Breast epithelium (tissue), 4 donors: ENCODE results near the gene HP. TPM values are rescaled to one million over a fixed set of nuclear protein-coding genes. Genes with fewer than 3 reads are reported as not detected.
"Not testable (repeated sequence)": the region's sequence is repeated elsewhere in the genome, so short reads cannot be mapped to it uniquely, and the experiment has no call there.

Experiments used
- DNase-seq, 2 donors: peaks; one replicate each; pipeline ENCODE4 v3.0.0-alpha.2; 2019; ENCODE audit warnings: low spot score in 2 of 2
- H3K27ac ChIP-seq, 2 donors: fragments of 200-600 bp; sonication (generic) in 1 of 2; one replicate each; pipeline ENCODE4 v1.5.1; 2016 to 2019; ENCODE audit warnings: mild to moderate bottlenecking in 1 of 2
- H3K27me3 ChIP-seq, 2 donors: fragments of 200-600 bp; sonication (generic) in 1 of 2; one replicate each; pipeline versions ENCODE4 v1.5.1 to v1.6.0; 2017 to 2019; ENCODE audit warnings: control low read depth in 1 of 2, mild to moderate bottlenecking in 1 of 2
- H3K36me3 ChIP-seq: fragments of 200-600 bp; one replicate; pipeline ENCODE4 v1.5.1; 2019
- H3K4me1 ChIP-seq, 2 donors: fragments of 200-600 bp; sonication (generic); one replicate each; pipeline ENCODE4 v1.5.1; 2016 to 2019; ENCODE audit warnings: control low read depth in 1 of 2
- H3K4me3 ChIP-seq, 3 donors: fragments of 200-600 bp; sonication (generic); 1 replicate in 2 of 3; 2 replicates in 1 of 3; pipeline ENCODE4 v1.5.1; 2016 to 2019; ENCODE audit warnings: mild to moderate bottlenecking in 3 of 3, moderate library complexity in 2 of 3
- H3K9me3 ChIP-seq, 2 donors: fragments of 200-600 bp; sonication (generic) in 1 of 2; one replicate each; pipeline ENCODE4 v1.5.1; 2016 to 2019; ENCODE audit warnings: control low read depth in 1 of 2
- CTCF ChIP-seq, 3 donors: fragments of 450-650 bp; IDR thresholded peaks; one replicate each; pipeline ENCODE4 v1.5.1; 2016 to 2017; ENCODE audit warnings: antibody characterized with exemption in 3 of 3, mild to moderate bottlenecking in 3 of 3, moderate library complexity in 3 of 3
- POLR2A ChIP-seq: fragments of 450-650 bp; IDR thresholded peaks from one replicate; pipeline ENCODE4 v1.6.1; 2016; ENCODE audit warnings: antibody characterized with exemption, mild to moderate bottlenecking, moderate library complexity
- POLR2AphosphoS5 ChIP-seq, 3 donors: sonication (generic); formaldehyde crosslinking; IDR thresholded peaks; one replicate each; pipeline ENCODE4 v1.6.1; 2017; ENCODE audit warnings: antibody characterized with exemption in 3 of 3
- intact Hi-C: fragments of 100-400 bp; cut with DNase I; formaldehyde crosslinking; loops from one replicate; pipeline ENCODE4 v1.15.1; 2023; ENCODE audit warnings: low total_unique reads
- total RNA-seq, 3 donors: library from RNA; depleted of rRNA; stranded (reverse); fragments of >200 nt; gene quantifications; one replicate each; pipeline ENCODE4 v1.1.0, GENCODE V29; 2016

The HP gene
- total RNA-seq, 3 donors from 2014 or later = 24.5 to 543 (median 61.9) TPM

GRCh38 chr16:72051818-72052217, 2.5 kb upstream of the HP start:
- Histone ChIP-seq H3K4me3 (no peak overlapping the region), H3K36me3 (no peaks in the 10 kb centered on the region), H3K27ac (no peak overlapping the region), H3K4me1 (no peaks in the 10 kb centered on the region), H3K27me3 (no peaks in the 10 kb centered on the region), H3K9me3 (no peaks in the 10 kb centered on the region)
- TF ChIP-seq POLR2A (no peak), CTCF (IDR thresholded peaks at IDR 0.05) (no peak), POLR2AphosphoS5 (IDR thresholded peaks at IDR 0.05) (no peak)
- no peak for DNase-seq
- intact Hi-C loops = no loop called here

GRCh38 chr16:72055911-72056310, 1.6 kb downstream of the HP start:
- intact Hi-C loops = no loop called here
- no peaks in the 10 kb centered on the region for H3K4me1 ChIP-seq
- H3K27me3 ChIP-seq = no peaks in the 10 kb centered on the region
- no peak for DNase-seq
- H3K4me3 ChIP-seq = no peak overlapping the region
- no peak overlapping the region for H3K27ac ChIP-seq
- no peaks in the 10 kb centered on the region for H3K9me3 ChIP-seq
- H3K36me3 ChIP-seq = no peaks in the 10 kb centered on the region
- no peak for TF ChIP-seq POLR2AphosphoS5 (IDR thresholded peaks at IDR 0.05)
- no peak for TF ChIP-seq CTCF (IDR thresholded peaks at IDR 0.05)
- TF ChIP-seq POLR2A = no peak

- DNase-seq, H3K4me1 ChIP-seq, H3K9me3 ChIP-seq, intact Hi-C loops, H3K27me3 ChIP-seq, H3K4me3 ChIP-seq, H3K36me3 ChIP-seq, H3K27ac ChIP-seq: not testable (repeated sequence)
Measured at GRCh38 chr16:72057313-72057712, 3.0 kb downstream of the HP start.

- H3K4me3 ChIP-seq, H3K4me1 ChIP-seq, H3K9me3 ChIP-seq, H3K27ac ChIP-seq, DNase-seq, H3K27me3 ChIP-seq, intact Hi-C loops, H3K36me3 ChIP-seq: not testable (repeated sequence)
Measured at GRCh38 chr16:72059060-72059459, 4.8 kb downstream of the HP start.

- no peak overlapping the region for H3K27ac ChIP-seq
- no peaks in the 10 kb centered on the region for H3K9me3 ChIP-seq
- H3K27me3 ChIP-seq = no peaks in the 10 kb centered on the region
- no peaks in the 10 kb centered on the region for H3K36me3 ChIP-seq
- TF ChIP-seq POLR2A (no peak), CTCF (IDR thresholded peaks at IDR 0.05) (no peak), POLR2AphosphoS5 (IDR thresholded peaks at IDR 0.05) (no peak)
- intact Hi-C loops = no loop called here
- DNase-seq = no peak
- no peaks in the 10 kb centered on the region for H3K4me1 ChIP-seq
- no peak overlapping the region for H3K4me3 ChIP-seq
Measured at GRCh38 chr16:72060405-72060804, 6.1 kb downstream of the HP start.

GRCh38 chr16:72061564-72061963, 7.3 kb downstream of the HP start:
- intact Hi-C loops = no loop called here
- Histone ChIP-seq H3K4me1 (no peaks in the 10 kb centered on the region), H3K36me3 (no peaks in the 10 kb centered on the region), H3K4me3 (no peak overlapping the region), H3K9me3 (no peaks in the 10 kb centered on the region), H3K27me3 (no peaks in the 10 kb centered on the region), H3K27ac (no peak overlapping the region)
- TF ChIP-seq POLR2A (no peak), POLR2AphosphoS5 (IDR thresholded peaks at IDR 0.05) (no peak), CTCF (IDR thresholded peaks at IDR 0.05) (no peak)
- DNase-seq = no peak
